BLaER1 treated with 17β-estradiol and CSF1 and Interleukin-3, amounts not matched to agents 10 nM and 100 nM (cell line): Measurements from ENCODE around the gene DESI1.

Source experiments
- H3K27ac ChIP-seq, 11 experiments: shearing (Covaris generic); formaldehyde crosslinking; 2 replicates each; pipeline ENCODE4 v1.8.1; 2022
- H3K27me3 ChIP-seq, 11 experiments: shearing (Covaris generic); formaldehyde crosslinking; 2 replicates each; pipeline ENCODE4 v1.8.1; 2022
- H3K36me3 ChIP-seq, 11 experiments: shearing (Covaris generic); formaldehyde crosslinking; 2 replicates each; pipeline ENCODE4 v1.8.1; 2022
- H3K4me1 ChIP-seq, 10 experiments: shearing (Covaris generic); formaldehyde crosslinking; 2 replicates each; pipeline ENCODE4 v1.8.1; 2022
- H3K4me2 ChIP-seq, 11 experiments: shearing (Covaris generic); formaldehyde crosslinking; 2 replicates each; pipeline ENCODE4 v1.8.1; 2022
- H3K4me3 ChIP-seq, 10 experiments: shearing (Covaris generic); formaldehyde crosslinking; 2 replicates each; pipeline ENCODE4 v1.8.1; 2022
- H3K9ac ChIP-seq, 11 experiments: shearing (Covaris generic); formaldehyde crosslinking; 2 replicates each; pipeline ENCODE4 v1.8.1; 2022
- H3K9me3 ChIP-seq, 11 experiments: shearing (Covaris generic); formaldehyde crosslinking; replicated peaks in 1 of 11; 2 replicates each; pipeline ENCODE4 v1.8.1; 2022
- H4K20me1 ChIP-seq, 11 experiments: shearing (Covaris generic); formaldehyde crosslinking; 2 replicates each; pipeline ENCODE4 v1.8.1; 2022
- Cebpa-rat ChIP-seq, 11 experiments: shearing (Covaris generic); IDR thresholded peaks; 2 replicates each; pipeline ENCODE4 v1.8.1; 2022

DESI1 gene

GRCh38 chr22:41587347-41587723 lies 33.5 kb downstream of the DESI1 start:
- H3K9ac ChIP-seq = peak overlapping the region in 4 of 11 experiments; percentile 24 to 89 (median 62); a peak in 2 of 22 replicates
- H3K27me3 ChIP-seq = no peaks in the 10 kb centered on the region

DNA sequence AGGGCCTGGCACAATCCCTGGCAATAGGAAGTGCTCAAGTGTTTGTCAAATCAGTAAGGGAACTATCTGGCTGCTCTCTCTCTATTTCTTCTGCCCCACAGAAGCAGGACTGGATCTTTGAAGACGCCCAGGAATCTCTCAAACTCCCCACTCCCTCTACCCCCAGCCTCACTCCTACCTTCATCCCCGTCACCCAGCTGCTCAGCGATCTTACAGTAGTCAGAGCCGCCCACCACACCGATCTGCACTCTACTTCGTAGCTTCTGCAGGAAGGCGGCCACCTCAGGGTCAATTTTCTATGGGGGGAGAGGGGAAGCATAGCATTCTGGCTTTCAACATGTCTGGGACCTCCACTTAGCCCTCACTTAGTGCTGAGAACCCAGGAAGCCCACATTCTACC lies 34.9 kb downstream of the DESI1 start:
- H3K4me2 ChIP-seq = no peak overlapping the region
- no peaks in the 10 kb centered on the region for H3K27me3 ChIP-seq
- no peak overlapping the region for H3K27ac ChIP-seq
- peaks cover 0 to 41% (median 12%) of the 10 kb centered on the region in 11 experiments; a peak in 11 of 22 replicates for H3K36me3 ChIP-seq
- TF ChIP-seq Cebpa-rat (IDR thresholded peaks at IDR 0.05) = no peak
- H3K4me1 ChIP-seq = peaks cover 18 to 28% (median 20%) of the 10 kb centered on the region in 10 experiments
- no peak overlapping the region for H3K4me3 ChIP-seq
- H4K20me1 ChIP-seq = peaks cover 0 to 26% (median 0%) of the 10 kb centered on the region in 11 experiments; a peak in 7 of 22 replicates
- no peak overlapping the region for H3K9ac ChIP-seq
- no peaks in the 10 kb centered on the region for H3K9me3 ChIP-seq

More at GRCh38 chr22:41587347-41587723, 33.5 kb downstream of the DESI1 start:
- Histone ChIP-seq H3K9me3 (no peaks in the 10 kb centered on the region), H4K20me1 (peaks cover 0 to 20% (median 0%) of the 10 kb centered on the region in 11 experiments; a peak in 7 of 22 replicates), H3K4me3 (no peak overlapping the region), H3K4me2 (peak overlapping the region in 2 of 11 experiments; percentile 96 to 97; a peak in 1 of 22 replicates), H3K36me3 (peaks cover 0 to 32% (median 9%) of the 10 kb centered on the region in 11 experiments; a peak in 11 of 22 replicates), H3K4me1 (peaks cover 18 to 30% (median 21%) of the 10 kb centered on the region in 10 experiments), H3K27ac (no peak overlapping the region)
- no peak for TF ChIP-seq Cebpa-rat (IDR thresholded peaks at IDR 0.05)

- Histone ChIP-seq H3K27me3 (no peaks in the 10 kb centered on the region), H3K4me3 (no peak overlapping the region), H3K9me3 (no peaks in the 10 kb centered on the region), H3K4me1 (peaks cover 12 to 20% (median 13%) of the 10 kb centered on the region in 10 experiments), H3K27ac (no peak overlapping the region), H3K4me2 (no peak overlapping the region), H4K20me1 (peaks cover 0 to 34% (median 0%) of the 10 kb centered on the region in 11 experiments; a peak in 7 of 22 replicates), H3K9ac (no peak overlapping the region), H3K36me3 (peaks cover 0 to 50% (median 15%) of the 10 kb centered on the region in 11 experiments; a peak in 13 of 22 replicates)
- TF ChIP-seq Cebpa-rat (IDR thresholded peaks at IDR 0.05) = no peak
These were observed 36.0 kb downstream of the DESI1 start for GRCh38 chr22:41584881-41585280.

DNA sequence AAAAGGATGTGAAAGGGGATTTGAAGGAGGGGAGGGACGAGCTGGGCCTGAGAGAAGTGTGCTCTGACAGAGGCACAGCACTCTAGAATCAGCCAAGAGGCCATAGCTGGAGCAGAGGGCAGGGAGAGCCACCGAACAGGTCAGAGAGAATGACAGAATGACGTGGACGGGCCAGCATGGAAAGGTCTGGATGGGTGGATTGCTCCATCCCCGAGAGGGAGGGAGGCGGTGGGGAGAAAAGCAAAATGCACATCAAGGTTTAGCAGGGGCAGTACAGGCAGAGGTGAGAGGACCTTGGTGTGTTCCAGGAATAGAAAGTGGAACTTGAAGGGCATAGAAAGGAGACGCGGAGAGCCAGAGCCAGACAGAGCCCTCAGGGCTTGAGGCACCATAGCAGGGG lies 38.1 kb downstream of the DESI1 start:
- Histone ChIP-seq H3K27ac (no peak overlapping the region), H3K9me3 (no peaks in the 10 kb centered on the region), H3K9ac (0 out of 22 replicates have a peak overlapping the region, but pooled peaks of 1 of the 11 experiments have one; percentile 16), H3K36me3 (peaks cover 0 to 72% (median 22%) of the 10 kb centered on the region in 11 experiments; a peak in 14 of 22 replicates), H3K4me3 (no peak overlapping the region), H3K27me3 (no peaks in the 10 kb centered on the region), H3K4me2 (no peak overlapping the region), H4K20me1 (peaks cover 0 to 55% (median 0%) of the 10 kb centered on the region in 11 experiments; a peak in 8 of 22 replicates), H3K4me1 (peaks cover 0 to 3% (median under 1%) of the 10 kb centered on the region in 10 experiments; a peak in 5 of 20 replicates)
- TF ChIP-seq Cebpa-rat (IDR thresholded peaks at IDR 0.05) = no peak

DNA sequence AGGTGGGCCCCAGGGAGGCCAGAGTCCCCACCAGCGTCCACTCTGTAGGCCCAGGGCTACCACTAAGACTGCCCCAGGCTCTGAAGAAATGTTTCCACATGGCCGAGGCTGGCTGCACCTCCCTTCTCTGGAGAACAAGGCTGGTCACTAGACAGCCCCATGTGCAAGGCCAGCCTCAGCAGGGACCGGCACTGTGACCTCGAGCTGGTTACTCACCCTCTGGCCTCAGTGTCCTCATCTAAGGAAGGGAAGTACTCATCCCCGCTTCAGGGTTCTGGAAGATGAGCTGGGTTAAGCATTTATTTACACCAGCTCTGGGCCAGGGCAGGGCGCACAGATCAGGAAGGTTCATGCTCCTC lies 40.9 kb downstream of the DESI1 start:
- H3K4me2 ChIP-seq = no peak overlapping the region
- no peaks in the 10 kb centered on the region for H3K27me3 ChIP-seq
- peaks cover 0 to 78% (median 0%) of the 10 kb centered on the region in 11 experiments; a peak in 10 of 22 replicates for H4K20me1 ChIP-seq
- H3K27ac ChIP-seq = no peak overlapping the region
- no peak overlapping the region for H3K4me3 ChIP-seq
- TF ChIP-seq Cebpa-rat (IDR thresholded peaks at IDR 0.05) = no peak
- H3K9me3 ChIP-seq = no peaks in the 10 kb centered on the region
- peaks cover 0 to 87% (median 22%) of the 10 kb centered on the region in 11 experiments; a peak in 14 of 22 replicates for H3K36me3 ChIP-seq
- H3K9ac ChIP-seq = no peak overlapping the region
- H3K4me1 ChIP-seq = peaks cover 0 to 13% (median 7%) of the 10 kb centered on the region in 10 experiments; a peak in 11 of 20 replicates

- peaks cover 0 to 80% (median 0%) of the 10 kb centered on the region in 11 experiments; a peak in 10 of 22 replicates for H4K20me1 ChIP-seq
- H3K4me1 ChIP-seq = peaks cover 0 to 17% (median 7%) of the 10 kb centered on the region in 10 experiments; a peak in 11 of 20 replicates
- H3K27me3 ChIP-seq = no peaks in the 10 kb centered on the region
- H3K4me3 ChIP-seq = no peak overlapping the region
- H3K9me3 ChIP-seq = no peaks in the 10 kb centered on the region
- H3K4me2 ChIP-seq = no peak overlapping the region
- H3K27ac ChIP-seq = no peak overlapping the region
- H3K9ac ChIP-seq = 0 out of 22 replicates have a peak overlapping the region, but pooled peaks of 1 of the 11 experiments have one; percentile 14
- TF ChIP-seq Cebpa-rat (IDR thresholded peaks at IDR 0.05) = no peak
- H3K36me3 ChIP-seq = peaks cover 0 to 81% (median 22%) of the 10 kb centered on the region in 11 experiments; a peak in 14 of 22 replicates
These were observed 41.4 kb downstream of the DESI1 start for GRCh38 chr22:41579297-41579996.

DNA sequence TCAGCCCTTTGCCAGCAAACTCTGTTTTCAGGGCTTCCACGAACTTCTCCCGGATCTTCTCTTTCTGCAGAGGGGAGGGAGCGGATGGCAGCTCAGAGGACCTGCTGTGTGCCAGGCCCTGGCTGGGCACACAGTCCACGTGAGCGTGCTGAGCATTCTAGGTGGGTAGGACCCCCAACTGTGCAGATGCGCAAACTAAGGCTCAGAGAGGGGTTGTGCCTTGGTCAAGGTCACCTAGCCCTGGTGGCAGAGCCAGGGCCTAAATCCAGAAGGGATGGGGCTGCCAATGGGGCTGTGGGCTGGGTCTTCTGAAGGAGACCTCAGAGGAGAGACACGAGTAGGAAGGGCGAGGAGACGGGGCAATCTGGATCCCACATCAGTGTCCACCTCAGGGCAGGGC lies 42.0 kb downstream of the DESI1 start:
- Histone ChIP-seq H3K4me2 (no peak overlapping the region), H3K27me3 (no peaks in the 10 kb centered on the region), H4K20me1 (peaks cover 0 to 75% (median 0%) of the 10 kb centered on the region in 11 experiments; a peak in 8 of 22 replicates), H3K4me3 (no peak overlapping the region), H3K4me1 (peaks cover 0 to 17% (median 7%) of the 10 kb centered on the region in 10 experiments; a peak in 11 of 20 replicates), H3K9ac (peak overlapping the region in 1 of 11 experiments; percentile 40; a peak in 1 of 22 replicates), H3K27ac (no peak overlapping the region), H3K9me3 (no peaks in the 10 kb centered on the region), H3K36me3 (peaks cover 0 to 75% (median 19%) of the 10 kb centered on the region in 11 experiments; a peak in 14 of 22 replicates)
- no peak for TF ChIP-seq Cebpa-rat (IDR thresholded peaks at IDR 0.05)

DNA sequence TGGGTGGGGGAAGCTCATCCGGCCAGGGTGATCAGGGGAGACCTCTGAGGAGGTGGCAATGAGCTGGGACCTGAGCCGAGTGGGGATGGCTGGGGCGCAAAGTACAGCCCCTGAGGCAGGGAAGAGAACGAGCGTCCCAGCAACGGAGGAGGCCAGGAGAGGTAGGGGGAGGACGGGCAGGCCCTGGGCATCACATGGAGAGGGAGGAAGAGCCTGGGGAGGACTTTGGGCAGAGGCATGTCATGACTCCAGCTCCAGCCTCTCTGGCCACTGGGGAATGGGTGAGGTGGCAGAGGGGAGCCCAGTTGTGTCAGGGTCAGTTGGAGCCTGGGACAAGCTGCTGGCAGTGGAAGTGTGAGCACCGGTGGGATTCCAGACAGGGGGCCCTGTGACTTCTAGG lies 42.7 kb downstream of the DESI1 start:
- Histone ChIP-seq H3K4me1 (peaks cover 0 to 17% (median 7%) of the 10 kb centered on the region in 10 experiments; a peak in 11 of 20 replicates), H3K36me3 (peaks cover 0 to 68% (median 19%) of the 10 kb centered on the region in 11 experiments; a peak in 13 of 22 replicates), H3K9ac (no peak overlapping the region), H4K20me1 (peaks cover 0 to 70% (median 0%) of the 10 kb centered on the region in 11 experiments; a peak in 8 of 22 replicates), H3K27me3 (no peaks in the 10 kb centered on the region), H3K27ac (no peak overlapping the region), H3K4me3 (no peak overlapping the region), H3K9me3 (no peaks in the 10 kb centered on the region), H3K4me2 (no peak overlapping the region)
- no peak for TF ChIP-seq Cebpa-rat (IDR thresholded peaks at IDR 0.05)

GRCh38 chr22:41576877-41577276 lies 44.0 kb downstream of the DESI1 start:
- no peak overlapping the region for H3K27ac ChIP-seq
- H3K4me2 ChIP-seq = peak overlapping the region in 7 of 11 experiments; percentile 0 to 40 (median 27); a peak in 12 of 22 replicates
- H3K4me1 ChIP-seq = peaks cover 0 to 17% (median 7%) of the 10 kb centered on the region in 10 experiments; a peak in 11 of 20 replicates
- no peak overlapping the region for H3K4me3 ChIP-seq
- H3K27me3 ChIP-seq = no peaks in the 10 kb centered on the region
- peaks cover 0 to 60% (median 0%) of the 10 kb centered on the region in 11 experiments; a peak in 7 of 22 replicates for H4K20me1 ChIP-seq
- no peaks in the 10 kb centered on the region for H3K9me3 ChIP-seq
- peaks cover 0 to 56% (median 10%) of the 10 kb centered on the region in 11 experiments; a peak in 13 of 22 replicates for H3K36me3 ChIP-seq
- 0 out of 22 replicates have a peak overlapping the region, but pooled peaks of 1 of the 11 experiments have one; percentile 31 for H3K9ac ChIP-seq
- TF ChIP-seq Cebpa-rat (IDR thresholded peaks at IDR 0.05) = no peak
